Activated B cell treated with CpG ODN at 0.5 μM for 24 hours (primary cell): ENCODE data around the gene PXDN. TPM values are rescaled to one million over a fixed set of nuclear protein-coding genes. Genes with fewer than 3 reads are reported as not detected.
"Not testable (repeated sequence)": the region's sequence is repeated elsewhere in the genome, so short reads cannot be mapped to it uniquely, and the experiment has no call there.

Experiments used
- ATAC-seq: fragments of 200-7000 bp; cut with Tn5 transposase; one replicate; pipeline ENCODE4 v1.10.0; 2021; ENCODE audit warnings: low read depth, mild to moderate bottlenecking, moderate library complexity
- CTCF ChIA-PET: fragments of 350-600 bp; sonication (Branson Sonifier 250); formaldehyde crosslinking; loops from one replicate; lab custom pipeline; 2021; ENCODE audit warnings: antibody characterized with exemption; lab: Charles Lee
- POLR2A ChIA-PET: fragments of 350-600 bp; sonication (Branson Sonifier 250); formaldehyde crosslinking; loops from one replicate; lab custom pipeline; 2021; ENCODE audit warnings: antibody characterized with exemption; lab: Charles Lee
- DNase-seq: peaks from one replicate; pipeline ENCODE4 v3.0.0; 2022
- H3K27ac Mint-ChIP-seq: one replicate; pipeline ENCODE4 v1.8.0; 2020; ENCODE audit warnings: mixed read lengths
- H3K27me3 Mint-ChIP-seq: one replicate; pipeline ENCODE4 v1.8.0; 2021; ENCODE audit warnings: mixed read lengths
- H3K36me3 Mint-ChIP-seq: one replicate; pipeline ENCODE4 v1.8.0; 2021; ENCODE audit warnings: low read depth, mixed read lengths
- H3K4me1 Mint-ChIP-seq: one replicate; pipeline ENCODE4 v1.8.0; 2021; ENCODE audit warnings: mixed read lengths
- H3K4me3 Mint-ChIP-seq: one replicate; pipeline ENCODE4 v1.8.0; 2020; ENCODE audit warnings: mild to moderate bottlenecking, mixed read lengths
- H3K9me3 Mint-ChIP-seq: one replicate; pipeline ENCODE4 v1.8.0; 2020; ENCODE audit warnings: mixed read lengths
- intact Hi-C: fragments of 100-400 bp; cut with micrococcal nuclease; formaldehyde crosslinking; loops from one replicate; pipeline ENCODE4 v1.15.1; 2024
- total RNA-seq: library from RNA; stranded (reverse); gene quantifications from 2 replicates; pipeline ENCODE4 v1.2.3, GENCODE V29; 2022
- TF ChIP-seq, protein P1 (sequence below): fragments of 200-600 bp; IDR thresholded peaks from one replicate; pipeline ENCODE4 v1.8.0; 2022; ENCODE audit warnings: antibody characterized with exemption, mild to moderate bottlenecking

The PXDN gene
- total RNA-seq, 1 donor from 2014 or later: 1.1 TPM

DNA sequence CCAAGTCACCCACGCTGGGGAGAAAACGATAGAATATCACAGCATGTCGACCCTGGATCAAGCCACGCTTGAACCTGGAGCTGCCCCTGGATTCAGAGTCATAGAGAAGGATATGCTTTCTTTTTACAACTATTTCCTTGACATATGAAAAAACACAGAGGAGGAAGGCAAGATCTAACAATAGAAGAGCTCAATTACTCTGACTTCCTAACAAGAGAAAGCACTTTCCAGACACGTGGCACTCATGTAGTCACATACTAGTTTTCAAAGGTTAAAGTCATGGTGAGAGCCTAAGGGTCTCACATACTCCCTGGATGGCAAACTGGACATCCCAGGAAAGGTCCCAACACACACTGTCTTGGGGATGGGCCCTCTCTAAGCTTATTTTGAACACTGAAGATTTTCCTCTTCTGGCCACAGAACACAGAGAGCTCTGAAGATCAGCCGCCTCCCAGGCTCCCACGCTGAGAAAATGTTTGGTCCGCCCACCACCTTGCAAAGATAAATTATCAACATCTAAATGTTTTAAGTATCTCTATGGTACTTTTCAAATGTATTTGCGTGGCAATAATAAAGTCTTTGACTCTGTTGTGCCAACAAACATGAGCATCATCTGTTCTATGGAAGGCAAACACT, 4.9 kb downstream of the PXDN start:
- ChIA-PET CTCF (no interaction called here), POLR2A (no interaction called here)
- TF ChIP-seq, protein P1, sequence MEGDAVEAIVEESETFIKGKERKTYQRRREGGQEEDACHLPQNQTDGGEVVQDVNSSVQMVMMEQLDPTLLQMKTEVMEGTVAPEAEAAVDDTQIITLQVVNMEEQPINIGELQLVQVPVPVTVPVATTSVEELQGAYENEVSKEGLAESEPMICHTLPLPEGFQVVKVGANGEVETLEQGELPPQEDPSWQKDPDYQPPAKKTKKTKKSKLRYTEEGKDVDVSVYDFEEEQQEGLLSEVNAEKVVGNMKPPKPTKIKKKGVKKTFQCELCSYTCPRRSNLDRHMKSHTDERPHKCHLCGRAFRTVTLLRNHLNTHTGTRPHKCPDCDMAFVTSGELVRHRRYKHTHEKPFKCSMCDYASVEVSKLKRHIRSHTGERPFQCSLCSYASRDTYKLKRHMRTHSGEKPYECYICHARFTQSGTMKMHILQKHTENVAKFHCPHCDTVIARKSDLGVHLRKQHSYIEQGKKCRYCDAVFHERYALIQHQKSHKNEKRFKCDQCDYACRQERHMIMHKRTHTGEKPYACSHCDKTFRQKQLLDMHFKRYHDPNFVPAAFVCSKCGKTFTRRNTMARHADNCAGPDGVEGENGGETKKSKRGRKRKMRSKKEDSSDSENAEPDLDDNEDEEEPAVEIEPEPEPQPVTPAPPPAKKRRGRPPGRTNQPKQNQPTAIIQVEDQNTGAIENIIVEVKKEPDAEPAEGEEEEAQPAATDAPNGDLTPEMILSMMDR: no peak
- DNase-seq (no peak), ATAC-seq (no peak)
- Mint-ChIP-seq H3K4me3 (no peak overlapping the region), H3K27ac (no peak overlapping the region), H3K27me3 (peaks cover 14% of the 10 kb centered on the region), H3K4me1 (peaks cover 12% of the 10 kb centered on the region), H3K36me3 (no peaks in the 10 kb centered on the region), H3K9me3 (no peaks in the 10 kb centered on the region)
- intact Hi-C loops: no loop called here

- intact Hi-C loops: no loop called here
- Mint-ChIP-seq H3K27ac (no peak overlapping the region), H3K27me3 (peaks cover 14% of the 10 kb centered on the region), H3K4me3 (no peak overlapping the region), H3K36me3 (no peaks in the 10 kb centered on the region), H3K9me3 (no peaks in the 10 kb centered on the region), H3K4me1 (peaks cover 12% of the 10 kb centered on the region)
- POLR2A ChIA-PET: no interaction called here
- TF ChIP-seq, protein P1: no peak
- no peak for ATAC-seq
- no peak for DNase-seq
- CTCF ChIA-PET: no interaction called here
Measured at GRCh38 chr2:1738646-1739302, 5.5 kb downstream of the PXDN start.

DNA sequence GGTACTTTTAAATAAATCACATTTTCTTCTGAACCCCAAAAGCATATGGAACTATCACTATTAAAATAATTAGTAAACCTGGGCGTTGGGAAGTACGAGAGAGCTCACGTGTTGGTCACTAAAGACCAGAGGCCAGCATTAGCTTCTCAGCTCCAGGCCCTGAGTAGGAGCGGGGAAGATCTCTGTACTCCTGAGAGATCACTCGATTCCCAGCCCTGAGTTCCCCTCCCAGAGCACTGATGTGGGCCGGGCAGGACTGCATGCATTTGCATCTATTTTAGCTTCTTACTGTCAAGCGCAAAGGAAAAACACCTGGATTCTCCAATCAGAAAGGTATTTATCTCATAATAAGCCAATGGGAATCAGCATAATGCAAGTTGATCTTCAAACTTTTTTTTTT, 6.2 kb downstream of the PXDN start:
- TF ChIP-seq, protein P1: no peak
- no peak for ATAC-seq
- H3K4me3 Mint-ChIP-seq: no peak overlapping the region
- peaks cover 14% of the 10 kb centered on the region for H3K27me3 Mint-ChIP-seq
- H3K36me3 Mint-ChIP-seq: no peaks in the 10 kb centered on the region
- H3K9me3 Mint-ChIP-seq: no peaks in the 10 kb centered on the region
- DNase-seq: no peak
- intact Hi-C loops: no loop called here
- CTCF ChIA-PET: no interaction called here
- H3K4me1 Mint-ChIP-seq: peaks cover 12% of the 10 kb centered on the region
- POLR2A ChIA-PET: no interaction called here
- no peak overlapping the region for H3K27ac Mint-ChIP-seq

DNA sequence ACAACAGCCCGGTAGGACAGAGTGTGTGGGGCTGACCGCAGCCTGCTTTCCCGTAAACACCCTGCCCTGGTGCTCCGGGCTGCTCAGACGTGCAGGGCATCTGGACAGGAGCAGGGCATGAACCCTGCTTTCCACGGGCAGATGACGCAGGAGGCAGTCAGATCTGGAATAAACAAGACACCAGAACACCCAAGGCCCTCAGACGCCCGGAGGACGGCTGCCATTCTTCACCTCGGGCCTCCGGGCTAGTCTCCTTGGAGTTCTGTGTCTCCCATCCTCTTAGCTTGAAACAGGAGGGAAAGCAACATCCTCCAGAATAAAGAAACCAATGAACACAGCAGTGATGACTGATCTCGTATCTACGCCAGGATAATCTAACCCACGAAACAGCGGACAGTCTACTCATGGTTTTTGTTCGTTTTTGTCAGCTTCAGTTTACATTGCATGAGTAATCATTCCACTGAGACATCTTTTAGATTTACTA, 7.3 kb downstream of the PXDN start:
- Mint-ChIP-seq H3K4me3 (no peak overlapping the region), H3K27ac (no peak overlapping the region), H3K36me3 (no peaks in the 10 kb centered on the region), H3K4me1 (peaks cover 4% of the 10 kb centered on the region), H3K9me3 (no peaks in the 10 kb centered on the region), H3K27me3 (peaks cover 8% of the 10 kb centered on the region)
- POLR2A ChIA-PET: no interaction called here
- DNase-seq (no peak), ATAC-seq (no peak)
- TF ChIP-seq, protein P1: no peak
- intact Hi-C loops: no loop called here
- CTCF ChIA-PET: no interaction called here

DNA sequence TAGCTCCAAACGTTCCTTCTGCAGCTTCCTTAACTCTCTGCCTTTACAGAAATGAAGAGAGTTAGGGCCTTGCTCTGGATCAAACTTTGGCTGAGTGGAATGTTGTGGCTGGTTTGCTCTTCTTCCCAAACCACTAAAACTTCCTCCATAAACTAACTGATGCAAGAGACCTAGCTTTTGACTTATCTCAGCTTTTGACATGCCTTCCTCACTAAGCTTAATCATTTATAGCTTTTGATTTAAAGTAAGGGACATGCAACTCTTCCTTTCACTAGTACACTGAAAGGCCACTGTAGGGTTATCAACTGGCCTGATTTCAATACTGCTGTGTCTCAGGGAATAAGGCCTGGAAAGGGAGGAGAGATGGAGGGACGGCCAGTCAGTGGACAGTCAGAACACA, 8.3 kb downstream of the PXDN start:
- intact Hi-C loops: no loop called here
- CTCF ChIA-PET: no interaction called here
- TF ChIP-seq, protein P1: no peak
- ATAC-seq (no peak), DNase-seq (no peak)
- peaks cover 3% of the 10 kb centered on the region for H3K27me3 Mint-ChIP-seq
- no peaks in the 10 kb centered on the region for H3K36me3 Mint-ChIP-seq
- no peak overlapping the region for H3K27ac Mint-ChIP-seq
- H3K9me3 Mint-ChIP-seq: no peaks in the 10 kb centered on the region
- no peak overlapping the region for H3K4me3 Mint-ChIP-seq
- POLR2A ChIA-PET: no interaction called here
- no peaks in the 10 kb centered on the region for H3K4me1 Mint-ChIP-seq

- DNase-seq, H3K27me3 Mint-ChIP-seq, H3K4me1 Mint-ChIP-seq, intact Hi-C loops, H3K9me3 Mint-ChIP-seq, H3K36me3 Mint-ChIP-seq, H3K27ac Mint-ChIP-seq, POLR2A ChIA-PET, CTCF ChIA-PET, ATAC-seq, H3K4me3 Mint-ChIP-seq: not testable (repeated sequence)
Measured at GRCh38 chr2:1733298-1733697, 11.0 kb downstream of the PXDN start.
